ENCODE results near the gene CPB1. TPM values are rescaled to one million over a fixed set of nuclear protein-coding genes. Genes with fewer than 3 reads are reported as not detected.

The CPB1 gene
- total and polyA plus RNA-seq, 2 donors (not counting 1 experiment from before 2014, with no cell fraction given) = not detected

GRCh38 chr3:148816427-148816826 lies 11.2 kb upstream of the CPB1 start:
- no peaks in the 10 kb centered on the region for H3K4me1 Mint-ChIP-seq
- Histone ChIP-seq H3K4me2 (replicated peaks; ENCODE audit: low read depth, low read length, poor library complexity, severe bottlenecking) (no peak overlapping the region), H3K9ac (ENCODE audit: low read length) (no peak overlapping the region), H3K79me2 (ENCODE audit: control insufficient read depth, insufficient read depth, low read length) (no peaks in the 10 kb centered on the region), H3K9me3 (ENCODE audit: control extremely low read depth in 1 of 3, control insufficient read depth in 2 of 3, insufficient read depth in 1 of 3, low read length in 2 of 3) (peaks cover 0 to 5% (median 0%) of the 10 kb centered on the region in 3 donors), H4K20me1 (ENCODE audit: control insufficient read depth, insufficient read depth, low read length, poor library complexity, severe bottlenecking) (no peaks in the 10 kb centered on the region), H3K27me3 (replicated peaks in 1 of 4; ENCODE audit: control extremely low read depth in 1 of 4, control insufficient read depth in 3 of 4, insufficient read depth in 4 of 4, low read length in 3 of 4) (no peaks in the 10 kb centered on the region), H3K27ac (ENCODE audit: low read length in 2 of 2) (no peak overlapping the region), H2AFZ (ENCODE audit: insufficient read depth, low read depth, low read length, poor library complexity, severe bottlenecking) (no peak overlapping the region), H3K4me3 (ENCODE audit: control extremely low read depth in 1 of 5, extremely low read depth in 1 of 5, insufficient read depth in 1 of 5, low read depth in 2 of 5, low read length in 4 of 5) (no peak overlapping the region), H3K4me1 (ENCODE audit: control insufficient read depth in 2 of 2, insufficient read depth in 2 of 2, low read length in 2 of 2) (no peaks in the 10 kb centered on the region), H3K36me3 (replicated peaks in 1 of 2; ENCODE audit: control extremely low read depth in 1 of 2, control insufficient read depth in 1 of 2, extremely low read depth in 1 of 2, insufficient read depth in 2 of 2, low read length in 1 of 2) (no peaks in the 10 kb centered on the region)
- no peak for ATAC-seq (ENCODE audit: low read depth)
- DNase-seq = no peak
- H3K27me3 Mint-ChIP-seq = peaks cover 4% of the 10 kb centered on the region
- no peak overlapping the region for H3K27ac Mint-ChIP-seq
- 100% methylated on average over 1 of the region's 2 CpGs for WGBS (ENCODE audit: insufficient coverage)
- no peak for TF ChIP-seq EZH2 (IDR thresholded peaks at IDR 0.05; ENCODE audit: borderline replicate concordance, insufficient read depth, low read depth, low read length, poor library complexity, severe bottlenecking)
- no peak for TF ChIP-seq CTCF (IDR thresholded peaks at IDR 0.05)
- no peaks in the 10 kb centered on the region for H3K9me3 Mint-ChIP-seq (ENCODE audit: insufficient read depth)
- ChIA-PET POLR2A (no interaction called here), CTCF (no interaction called here)
- no peak overlapping the region for H3K4me3 Mint-ChIP-seq
- intact Hi-C loops (cut with micrococcal nuclease) = no loop called here

GRCh38 chr3:148816981-148817525 lies 10.6 kb upstream of the CPB1 start:
- intact Hi-C loops (cut with micrococcal nuclease) = no loop called here
- POLR2A ChIA-PET = no interaction called here
- H3K4me1 ChIP-seq (ENCODE audit: control insufficient read depth in 2 of 2, insufficient read depth in 2 of 2, low read length in 2 of 2) = no peaks in the 10 kb centered on the region
- no peaks in the 10 kb centered on the region for H3K9me3 ChIP-seq (ENCODE audit: control extremely low read depth in 1 of 3, control insufficient read depth in 2 of 3, insufficient read depth in 1 of 3, low read length in 2 of 3)
- H3K27me3 ChIP-seq (replicated peaks in 1 of 4; ENCODE audit: control extremely low read depth in 1 of 4, control insufficient read depth in 3 of 4, insufficient read depth in 4 of 4, low read length in 3 of 4) = no peaks in the 10 kb centered on the region
- H3K4me3 ChIP-seq (ENCODE audit: control extremely low read depth in 1 of 5, extremely low read depth in 1 of 5, insufficient read depth in 1 of 5, low read depth in 2 of 5, low read length in 4 of 5) = no peak overlapping the region
- Mint-ChIP-seq H3K27me3 (peaks cover 4% of the 10 kb centered on the region), H3K4me3 (no peak overlapping the region), H3K9me3 (ENCODE audit: insufficient read depth) (no peaks in the 10 kb centered on the region), H3K4me1 (no peaks in the 10 kb centered on the region), H3K27ac (no peak overlapping the region)
- ATAC-seq (ENCODE audit: low read depth) (no peak), DNase-seq (no peak)
- H3K9ac ChIP-seq (ENCODE audit: low read length) = no peak overlapping the region
- H2AFZ ChIP-seq (ENCODE audit: insufficient read depth, low read depth, low read length, poor library complexity, severe bottlenecking) = no peak overlapping the region
- H3K79me2 ChIP-seq (ENCODE audit: control insufficient read depth, insufficient read depth, low read length) = no peaks in the 10 kb centered on the region
- WGBS (ENCODE audit: insufficient coverage) = no CpG with 5 or more reads among the region's 3 CpGs
- H3K4me2 ChIP-seq (replicated peaks; ENCODE audit: low read depth, low read length, poor library complexity, severe bottlenecking) = no peak overlapping the region
- H4K20me1 ChIP-seq (ENCODE audit: control insufficient read depth, insufficient read depth, low read length, poor library complexity, severe bottlenecking) = no peaks in the 10 kb centered on the region
- TF ChIP-seq CTCF (IDR thresholded peaks at IDR 0.05) = no peak
- no peak for TF ChIP-seq EZH2 (IDR thresholded peaks at IDR 0.05; ENCODE audit: borderline replicate concordance, insufficient read depth, low read depth, low read length, poor library complexity, severe bottlenecking)
- CTCF ChIA-PET = no interaction called here
- no peak overlapping the region for H3K27ac ChIP-seq (ENCODE audit: low read length in 2 of 2)
- H3K36me3 ChIP-seq (replicated peaks in 1 of 2; ENCODE audit: control extremely low read depth in 1 of 2, control insufficient read depth in 1 of 2, extremely low read depth in 1 of 2, insufficient read depth in 2 of 2, low read length in 1 of 2) = no peaks in the 10 kb centered on the region
